HUES64 (cell line): ENCODE data around the gene HOXB4.

ENCODE experiments used
- H3K27ac ChIP-seq: 2 replicates; pipeline ENCODE4 v1.7.0; 2013; ENCODE audit warnings: low read depth, low read length, inconsistent platforms
- H3K27me3 ChIP-seq: 2 replicates; pipeline ENCODE4 v1.6.1; 2013; ENCODE audit warnings: mild to moderate bottlenecking, low read length; ENCODE audit not compliant: insufficient read depth
- H3K36me3 ChIP-seq: 2 replicates; pipeline ENCODE4 v1.6.1; 2013; ENCODE audit warnings: mild to moderate bottlenecking, low read length; ENCODE audit not compliant: insufficient read depth
- H3K4me1 ChIP-seq: 2 replicates; pipeline ENCODE4 v1.6.1; 2013; ENCODE audit warnings: mild to moderate bottlenecking, low read length, moderate library complexity; ENCODE audit not compliant: insufficient read depth
- H3K4me3 ChIP-seq: 2 replicates; pipeline ENCODE4 v1.5.1; 2013; ENCODE audit warnings: mild to moderate bottlenecking, low read length, moderate library complexity
- H3K9ac ChIP-seq: 2 replicates; pipeline ENCODE4 v1.6.1; 2013; ENCODE audit warnings: mild to moderate bottlenecking, low read depth, low read length
- H3K9me3 ChIP-seq: 2 replicates; pipeline ENCODE4 v1.6.1; 2013; ENCODE audit warnings: low read depth, low read length; ENCODE audit not compliant: insufficient read depth
- WGBS: fragments of 150-250, 120-280 bp; methylation state at CpG from one replicate; pipeline ENCODE4 v1.1.7; 2013; ENCODE audit warnings: missing lambda C conversion rate; 5-methylcytosine and 5-hydroxymethylcytosine counted together

HOXB4 gene

DNA sequence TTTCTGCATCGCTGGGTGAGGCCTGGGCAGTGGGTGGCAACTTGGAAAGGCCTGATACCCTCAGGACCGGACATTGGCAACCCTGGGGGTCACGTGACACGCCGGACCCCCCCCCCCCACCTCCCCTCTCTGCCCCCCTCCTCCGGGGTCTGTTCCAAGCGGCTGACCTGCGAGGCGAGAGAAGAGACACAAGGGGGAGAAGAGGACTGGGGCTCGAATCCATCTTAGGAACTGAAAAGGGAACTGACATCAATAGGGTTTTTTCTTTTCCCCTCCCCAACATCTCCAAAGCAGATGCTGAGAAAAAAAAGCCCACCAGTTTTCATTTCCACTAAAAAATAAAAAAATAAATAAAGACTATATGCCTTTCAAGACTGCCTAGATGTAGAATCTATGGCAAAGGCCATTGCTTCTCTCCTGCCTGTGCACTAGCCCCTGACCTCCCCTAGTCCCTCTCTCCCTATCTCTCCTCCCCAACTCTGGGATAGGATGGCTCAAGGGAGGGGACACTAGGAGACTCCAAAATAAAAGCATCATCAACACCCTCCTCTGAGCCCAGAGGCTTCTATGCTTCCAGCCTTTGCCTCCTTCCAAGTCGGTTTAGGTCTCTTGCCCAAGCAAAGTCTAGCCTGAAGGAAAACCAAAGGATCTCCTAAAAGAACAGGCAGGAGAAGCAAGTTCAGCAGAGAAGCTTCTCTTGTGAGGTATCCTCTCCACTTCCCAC lies 25.5 kb downstream of the HOXB4 start:
- Histone ChIP-seq H3K27me3 (peaks cover 100% of the 10 kb centered on the region), H3K27ac (no peak overlapping the region), H3K9ac (no peak overlapping the region), H3K4me1 (peaks cover 31% of the 10 kb centered on the region), H3K36me3 (no peaks in the 10 kb centered on the region), H3K4me3 (no peak overlapping the region), H3K9me3 (no peaks in the 10 kb centered on the region)
- WGBS = 5% methylated on average over 6 of the region's 11 CpGs

DNA sequence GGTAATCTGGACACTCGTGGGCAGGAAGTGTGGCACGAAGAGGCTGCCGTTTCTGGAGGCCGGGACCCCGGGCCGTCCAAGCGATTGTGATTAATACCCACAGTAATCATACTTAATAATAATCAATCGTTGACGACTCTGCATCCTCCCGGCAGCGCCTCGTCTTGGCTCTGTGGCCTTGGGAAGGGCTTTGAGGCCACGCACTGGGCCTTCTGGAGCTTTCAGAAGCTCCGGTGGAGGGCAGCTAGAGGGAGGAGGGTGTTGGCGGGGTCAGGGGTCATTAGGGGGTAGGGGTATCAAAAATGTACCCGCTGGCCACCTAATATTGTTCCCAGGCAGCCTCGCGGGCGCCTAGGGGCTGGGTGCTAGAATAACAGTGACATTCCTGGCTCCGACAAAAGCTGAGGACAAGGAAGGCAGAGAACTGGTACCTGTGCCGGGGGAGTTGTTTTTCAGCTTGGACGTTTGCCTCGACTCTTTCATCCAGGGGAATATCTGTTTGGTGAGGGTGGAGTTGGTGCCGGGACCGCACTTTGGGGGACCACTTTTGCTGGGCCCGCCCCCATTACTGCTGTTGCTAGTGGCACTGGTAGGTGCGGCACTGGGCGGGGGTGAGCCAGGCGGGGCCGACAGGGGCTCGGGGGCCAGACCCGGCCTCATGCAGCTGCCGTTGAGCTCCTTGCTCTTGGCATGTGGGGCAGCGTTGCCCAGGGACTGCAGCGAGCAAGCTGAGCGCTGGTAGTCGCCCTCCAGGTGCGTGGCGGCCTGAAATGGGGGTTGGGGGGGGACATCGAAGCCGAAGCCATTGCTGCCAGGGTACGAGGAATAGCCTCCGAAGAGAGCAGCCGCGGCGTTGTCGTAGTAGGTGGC lies 26.3 kb downstream of the HOXB4 start:
- Histone ChIP-seq H3K4me1 (peaks cover 39% of the 10 kb centered on the region), H3K9ac (no peak overlapping the region), H3K27ac (no peak overlapping the region), H3K36me3 (no peaks in the 10 kb centered on the region), H3K4me3 (no peak overlapping the region), H3K27me3 (peaks cover 100% of the 10 kb centered on the region), H3K9me3 (no peaks in the 10 kb centered on the region)
- WGBS = 6% methylated on average over 47 of the region's 47 CpGs

DNA sequence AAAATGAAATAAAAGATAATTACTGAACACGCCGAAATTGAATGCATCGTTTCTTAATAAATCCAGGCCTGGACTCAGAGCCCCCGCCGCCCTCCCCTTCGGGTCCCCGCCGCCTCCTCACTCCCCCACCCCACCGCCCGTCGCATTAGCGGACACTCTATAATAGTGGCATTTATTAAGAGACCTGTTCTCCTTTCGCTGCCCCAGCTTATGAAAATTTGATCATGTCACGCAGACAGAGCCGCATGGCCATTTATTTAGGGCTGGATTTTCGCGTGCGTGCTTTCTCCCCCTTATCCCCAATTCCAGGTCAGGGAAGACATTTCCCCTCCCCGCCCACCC lies 27.0 kb downstream of the HOXB4 start:
- no peaks in the 10 kb centered on the region for H3K9me3 ChIP-seq
- WGBS = 4% methylated on average over 18 of the region's 19 CpGs
- H3K4me1 ChIP-seq = peaks cover 45% of the 10 kb centered on the region
- H3K36me3 ChIP-seq = no peaks in the 10 kb centered on the region
- peaks cover 100% of the 10 kb centered on the region for H3K27me3 ChIP-seq
- no peak overlapping the region for H3K27ac ChIP-seq
- no peak overlapping the region for H3K9ac ChIP-seq
- H3K4me3 ChIP-seq = no peak overlapping the region

DNA sequence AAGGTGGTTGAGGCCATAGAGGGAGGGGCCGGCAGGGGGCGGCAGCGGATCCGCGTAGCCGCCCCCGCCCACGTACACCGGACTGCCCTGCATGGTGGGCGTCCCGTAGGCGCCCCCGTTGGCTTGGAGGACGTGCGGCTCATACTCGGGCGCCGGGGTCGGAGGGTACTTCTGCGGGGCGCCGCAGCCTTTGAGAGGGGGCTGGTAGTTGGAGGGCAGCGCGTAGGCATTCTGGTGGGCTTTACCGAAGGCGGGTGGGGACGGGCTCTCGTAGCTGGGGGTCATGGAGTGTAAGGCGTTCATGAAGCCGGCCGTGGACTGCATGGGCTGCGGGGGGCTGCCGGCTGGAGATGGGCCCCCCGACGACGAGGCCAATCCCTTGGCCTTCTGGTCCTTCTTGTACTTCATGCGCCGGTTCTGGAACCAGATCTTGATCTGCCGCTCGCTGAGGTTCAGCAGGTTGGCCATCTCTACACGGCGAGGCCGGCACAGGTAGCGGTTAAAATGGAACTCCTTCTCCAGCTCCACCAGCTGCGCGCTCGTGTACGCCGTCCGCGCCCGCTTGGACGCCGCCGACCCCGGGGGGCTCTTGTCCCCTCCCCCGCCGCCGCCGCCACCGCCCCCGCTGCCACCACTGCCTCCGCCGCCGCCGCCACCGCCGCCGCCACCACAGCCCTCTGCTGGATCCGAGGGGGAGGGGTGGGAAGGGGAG lies 27.5 kb downstream of the HOXB4 start:
- H3K27me3 ChIP-seq = peaks cover 100% of the 10 kb centered on the region
- WGBS = 3% methylated on average over 70 of the region's 70 CpGs
- H3K4me1 ChIP-seq = peaks cover 51% of the 10 kb centered on the region
- no peaks in the 10 kb centered on the region for H3K9me3 ChIP-seq
- no peak overlapping the region for H3K9ac ChIP-seq
- H3K36me3 ChIP-seq = no peaks in the 10 kb centered on the region
- H3K4me3 ChIP-seq = peak overlapping the region; percentile 12; the same call in 1 of the 2 replicates
- H3K27ac ChIP-seq = no peak overlapping the region

DNA sequence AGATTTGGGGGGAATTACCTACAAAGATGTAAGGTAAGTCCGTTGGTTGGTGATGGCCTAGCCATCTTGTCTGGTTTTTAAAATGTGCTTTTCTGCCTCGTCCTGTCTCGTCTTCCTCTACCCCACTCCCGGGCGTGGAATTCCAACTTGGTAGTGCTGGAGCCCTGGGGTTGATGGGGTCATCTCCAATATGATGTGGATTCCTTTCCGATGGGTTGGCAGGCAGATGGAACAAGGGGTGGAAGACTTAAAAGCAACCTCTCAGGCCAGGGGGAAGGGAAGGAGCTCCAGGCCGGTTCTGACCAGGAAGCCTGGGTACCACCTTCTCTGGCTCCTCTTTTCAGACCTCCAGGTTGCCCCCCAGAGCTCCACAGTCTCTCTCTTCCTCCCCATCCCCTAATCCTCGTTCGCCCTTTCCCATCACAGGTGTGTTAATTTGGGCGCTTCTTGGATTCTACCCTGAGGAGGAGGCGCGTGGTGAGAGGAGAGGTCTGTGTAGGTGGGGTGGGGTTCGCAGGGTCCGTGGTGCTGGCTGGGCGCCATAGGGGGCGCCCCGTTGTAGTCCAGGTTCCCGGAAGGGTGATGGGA lies 28.1 kb downstream of the HOXB4 start:
- Histone ChIP-seq H3K4me1 (peaks cover 53% of the 10 kb centered on the region), H3K9me3 (no peaks in the 10 kb centered on the region), H3K27ac (no peak overlapping the region), H3K27me3 (peaks cover 100% of the 10 kb centered on the region), H3K9ac (no peak overlapping the region), H3K36me3 (no peaks in the 10 kb centered on the region), H3K4me3 (no peak overlapping the region)
- WGBS = 24% methylated on average over 18 of the region's 18 CpGs

DNA sequence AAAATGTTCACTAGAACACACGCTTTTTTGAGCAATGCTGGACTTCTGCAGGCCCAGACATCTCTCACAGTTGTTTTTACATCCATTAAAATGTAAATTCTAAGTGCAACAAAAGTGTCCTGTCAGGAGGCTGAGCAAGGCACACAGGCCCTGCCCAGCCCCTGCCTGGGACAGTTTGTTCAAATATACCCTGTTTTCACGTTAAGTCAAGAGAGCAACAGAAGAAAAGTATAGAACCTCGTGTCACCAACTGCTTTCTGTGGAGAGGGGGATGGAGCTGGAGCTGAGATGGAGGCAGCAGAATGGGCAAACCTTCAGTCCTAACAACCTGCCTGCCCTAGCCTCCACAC lies 28.9 kb downstream of the HOXB4 start:
- no peak overlapping the region for H3K4me3 ChIP-seq
- H3K27ac ChIP-seq = no peak overlapping the region
- H3K9me3 ChIP-seq = no peaks in the 10 kb centered on the region
- whole genome bisulfite sequencing = 11% methylated on average over 3 of the region's 3 CpGs
- H3K36me3 ChIP-seq = no peaks in the 10 kb centered on the region
- peaks cover 54% of the 10 kb centered on the region for H3K4me1 ChIP-seq
- H3K27me3 ChIP-seq = peaks cover 100% of the 10 kb centered on the region
- H3K9ac ChIP-seq = no peak overlapping the region

DNA sequence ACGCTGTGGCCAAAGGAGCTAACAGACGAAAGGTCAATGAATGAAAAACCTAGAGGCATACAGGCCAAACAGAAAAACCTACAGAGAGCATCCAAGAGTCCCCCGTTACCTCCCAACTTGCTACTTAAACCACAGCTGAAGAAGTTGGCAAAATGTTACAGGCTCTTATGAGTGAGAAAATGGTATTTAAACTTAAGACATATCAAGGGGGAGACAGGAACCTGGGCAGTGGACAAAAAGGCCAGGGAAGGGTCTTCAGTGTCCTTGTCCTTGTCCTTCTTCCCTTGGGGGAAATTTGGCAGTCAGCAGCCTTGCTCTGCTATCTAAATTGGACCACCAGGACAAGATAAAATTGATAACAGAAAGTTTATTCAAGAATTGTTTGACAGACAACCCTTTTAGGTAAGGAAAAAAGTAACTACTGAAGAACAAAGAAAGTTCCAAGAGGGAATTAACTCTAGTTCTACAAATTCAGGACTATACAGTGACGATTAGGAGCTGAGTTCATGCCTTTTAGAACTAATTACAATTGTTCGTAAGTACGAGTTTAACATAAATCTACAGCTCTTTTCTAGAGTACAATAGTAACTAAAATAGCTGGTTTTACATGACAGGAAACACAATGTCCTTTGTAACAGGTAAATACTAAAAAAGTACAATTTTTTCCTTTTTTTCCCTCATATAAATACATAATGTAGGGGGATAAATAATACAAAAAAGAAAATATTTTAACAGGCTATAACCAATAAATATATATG lies 29.4 kb downstream of the HOXB4 start:
- WGBS = 19% methylated on average over 4 of the region's 6 CpGs
- Histone ChIP-seq H3K4me1 (peaks cover 58% of the 10 kb centered on the region), H3K27ac (no peak overlapping the region; the same call in 1 of the 2 replicates), H3K9me3 (no peaks in the 10 kb centered on the region), H3K9ac (no peak overlapping the region), H3K4me3 (peak overlapping the region; percentile 24), H3K36me3 (no peaks in the 10 kb centered on the region), H3K27me3 (peaks cover 100% of the 10 kb centered on the region)

DNA sequence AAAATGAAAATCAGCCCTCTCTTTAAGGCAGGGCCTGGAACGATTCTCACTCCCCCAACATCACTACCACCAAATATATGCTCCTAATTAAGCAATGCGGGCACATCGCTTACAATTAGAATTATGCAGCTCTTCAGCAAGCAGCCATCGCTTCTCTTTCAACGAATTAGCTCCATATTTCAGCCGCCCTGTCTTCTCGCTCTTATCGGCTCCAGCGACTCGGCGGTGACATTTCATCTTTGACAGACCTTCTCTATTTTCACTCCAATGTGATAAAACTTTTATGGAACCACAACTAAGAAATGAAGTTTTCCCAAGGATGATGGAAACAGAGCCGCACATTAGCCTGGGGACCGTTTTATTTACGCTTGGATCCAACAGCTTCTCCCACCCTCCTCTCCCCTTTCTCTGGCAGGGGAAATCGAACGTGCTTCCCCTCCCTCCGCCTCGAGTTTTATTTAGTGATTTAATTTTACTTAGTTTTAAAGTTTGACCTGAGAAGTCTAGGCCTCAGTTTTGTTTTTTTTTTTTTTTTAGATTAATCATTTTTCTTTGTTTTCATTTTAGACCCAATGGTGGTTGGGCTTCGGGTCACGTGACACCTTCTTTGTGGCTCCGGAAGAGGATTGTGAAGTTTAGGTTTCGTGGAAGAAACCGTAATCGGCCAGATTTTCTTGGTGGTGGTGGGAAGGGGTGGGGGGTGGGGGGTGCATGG lies 30.2 kb downstream of the HOXB4 start:
- peaks cover 58% of the 10 kb centered on the region for H3K4me1 ChIP-seq
- peak overlapping the region; percentile 8; the same call in 1 of the 2 replicates for H3K4me3 ChIP-seq
- WGBS = 49% methylated on average over 20 of the region's 24 CpGs
- H3K27ac ChIP-seq = no peak overlapping the region
- H3K27me3 ChIP-seq = peaks cover 100% of the 10 kb centered on the region
- no peaks in the 10 kb centered on the region for H3K9me3 ChIP-seq
- no peak overlapping the region for H3K9ac ChIP-seq
- no peaks in the 10 kb centered on the region for H3K36me3 ChIP-seq

DNA sequence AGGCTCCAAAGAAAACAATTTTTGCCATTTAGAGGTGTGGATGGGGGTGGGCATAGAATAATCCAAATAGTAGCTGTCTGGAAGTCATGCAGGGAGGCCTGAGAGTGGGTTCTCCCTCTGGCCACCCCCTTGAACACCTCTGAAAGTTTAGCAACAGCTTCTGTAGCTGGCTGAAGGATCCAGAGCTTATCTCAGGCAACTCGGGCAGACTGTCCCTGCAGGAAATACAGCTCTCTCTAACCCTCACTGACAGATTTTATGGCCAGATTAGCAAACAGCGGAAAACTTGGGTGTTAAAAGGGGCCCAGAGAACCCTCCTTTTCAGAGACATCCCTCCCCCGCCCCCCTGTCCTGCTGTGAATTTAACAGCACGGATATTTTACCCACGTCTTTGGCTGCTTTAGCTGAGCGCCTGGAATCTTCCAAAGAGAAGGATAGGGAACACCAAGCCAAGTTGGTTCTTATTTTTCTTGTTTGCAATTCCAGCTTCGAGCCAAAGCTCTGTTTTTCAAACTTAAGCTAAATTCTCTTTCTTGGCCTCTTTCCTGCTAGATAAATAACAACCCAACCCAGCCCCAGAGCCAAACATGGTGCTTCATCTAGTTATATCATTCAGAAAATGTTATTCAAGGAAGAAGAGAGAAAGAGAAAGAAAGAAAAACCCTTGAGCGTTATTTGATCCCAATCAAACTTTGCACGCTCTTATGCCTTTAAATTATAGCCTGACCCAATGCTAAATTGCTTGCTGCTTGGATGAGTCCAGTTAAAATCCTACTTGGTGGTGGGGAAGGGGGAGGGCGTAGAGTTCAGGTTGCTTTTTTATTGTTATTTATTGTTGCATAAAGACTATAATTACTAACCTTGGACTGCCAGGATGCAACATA lies 31.0 kb downstream of the HOXB4 start:
- Histone ChIP-seq H3K27ac (peak overlapping the region; percentile 50; the same call in 1 of the 2 replicates), H3K4me1 (peaks cover 62% of the 10 kb centered on the region), H3K4me3 (peak overlapping the region; percentile 29), H3K27me3 (peaks cover 100% of the 10 kb centered on the region), H3K9me3 (no peaks in the 10 kb centered on the region), H3K9ac (no peak overlapping the region), H3K36me3 (no peaks in the 10 kb centered on the region)
- WGBS = 25% methylated on average over 9 of the region's 10 CpGs
